ENCODE measurements around the gene PRKD1. TPM values are rescaled to one million over a fixed set of nuclear protein-coding genes. Genes with fewer than 3 reads are reported as not detected.

The PRKD1 gene
- total RNA-seq, 1 experiment from 2014 or later, result 2.7 TPM

DNA sequence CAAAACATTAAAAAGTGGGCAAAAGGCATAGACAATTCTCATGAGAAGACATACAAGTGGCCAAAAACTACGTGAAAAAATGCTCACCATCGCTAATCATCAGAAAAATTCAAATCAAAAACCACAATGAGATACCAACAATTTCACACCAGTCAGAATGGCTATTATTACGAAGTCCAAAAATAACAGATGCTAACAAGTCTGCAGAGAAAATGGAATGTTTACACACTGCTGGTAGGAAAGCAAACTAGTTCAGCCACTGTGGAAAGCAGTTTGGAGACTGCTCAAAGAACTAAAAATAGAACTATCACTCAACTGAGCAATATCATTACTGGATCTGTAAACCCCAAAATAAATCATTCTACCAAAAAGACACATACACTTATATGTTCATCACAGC is 76.2 kb downstream of the PRKD1 start:
- H3K56ac ChIP-seq (ENCODE audit: insufficient read length, low read depth, low read length), result no peak overlapping the region
- H2AK5ac ChIP-seq (ENCODE audit: insufficient read length, low read length), result no peak overlapping the region
- TF ChIP-seq, protein P1, sequence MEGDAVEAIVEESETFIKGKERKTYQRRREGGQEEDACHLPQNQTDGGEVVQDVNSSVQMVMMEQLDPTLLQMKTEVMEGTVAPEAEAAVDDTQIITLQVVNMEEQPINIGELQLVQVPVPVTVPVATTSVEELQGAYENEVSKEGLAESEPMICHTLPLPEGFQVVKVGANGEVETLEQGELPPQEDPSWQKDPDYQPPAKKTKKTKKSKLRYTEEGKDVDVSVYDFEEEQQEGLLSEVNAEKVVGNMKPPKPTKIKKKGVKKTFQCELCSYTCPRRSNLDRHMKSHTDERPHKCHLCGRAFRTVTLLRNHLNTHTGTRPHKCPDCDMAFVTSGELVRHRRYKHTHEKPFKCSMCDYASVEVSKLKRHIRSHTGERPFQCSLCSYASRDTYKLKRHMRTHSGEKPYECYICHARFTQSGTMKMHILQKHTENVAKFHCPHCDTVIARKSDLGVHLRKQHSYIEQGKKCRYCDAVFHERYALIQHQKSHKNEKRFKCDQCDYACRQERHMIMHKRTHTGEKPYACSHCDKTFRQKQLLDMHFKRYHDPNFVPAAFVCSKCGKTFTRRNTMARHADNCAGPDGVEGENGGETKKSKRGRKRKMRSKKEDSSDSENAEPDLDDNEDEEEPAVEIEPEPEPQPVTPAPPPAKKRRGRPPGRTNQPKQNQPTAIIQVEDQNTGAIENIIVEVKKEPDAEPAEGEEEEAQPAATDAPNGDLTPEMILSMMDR (conservative IDR thresholded peaks at IDR 0.05), result no peak
- H2BK120ac ChIP-seq (ENCODE audit: low read depth, low read length, poor library complexity, severe bottlenecking), result no peak overlapping the region
- no peak overlapping the region for H2BK15ac ChIP-seq (ENCODE audit: low read depth, low read length)
- H2BK12ac ChIP-seq (ENCODE audit: insufficient read length, low read depth, low read length), result no peak overlapping the region
- no peaks in the 10 kb centered on the region for H3K79me1 ChIP-seq (ENCODE audit: insufficient read depth, low read depth, low read length, poor library complexity, severe bottlenecking)
- Mint-ChIP-seq H3K36me3 (ENCODE audit: insufficient read depth in 1 of 3, low read depth in 3 of 3) (peaks cover 26 to 42% (median 28%) of the 10 kb centered on the region in 3 experiments), H3K9me3 (peaks cover 35 to 41% of the 10 kb centered on the region in 2 experiments), H3K4me1 (no peaks in the 10 kb centered on the region), H3K27me3 (ENCODE audit: low read depth) (no peaks in the 10 kb centered on the region), H3K27ac (no peak overlapping the region), H3K4me3 (no peak overlapping the region)
- no peak overlapping the region for H2AFZ ChIP-seq (ENCODE audit: low read length)
- H3K14ac ChIP-seq (ENCODE audit: insufficient read depth, low read length), result no peak overlapping the region
- no peaks in the 10 kb centered on the region for H3K9me3 ChIP-seq (ENCODE audit: control insufficient read depth, low read depth, low read length)
- H4K5ac ChIP-seq (ENCODE audit: insufficient read length, low read depth, low read length), result no peak overlapping the region
- H3K18ac ChIP-seq (ENCODE audit: insufficient read length, low read depth, low read length), result no peak overlapping the region
- no peaks in the 10 kb centered on the region for H3K23me2 ChIP-seq (ENCODE audit: insufficient read length, low read depth, low read length, poor library complexity, severe bottlenecking)
- H2BK20ac ChIP-seq (ENCODE audit: low read depth, low read length, poor library complexity, severe bottlenecking), result no peak overlapping the region
- H2BK5ac ChIP-seq (ENCODE audit: insufficient read length, low read length), result no peak overlapping the region
- H3K79me2 ChIP-seq (ENCODE audit: insufficient read depth, low read length), result no peaks in the 10 kb centered on the region
- H3K4ac ChIP-seq (ENCODE audit: low read depth, low read length), result no peak overlapping the region
- H3K4me1 ChIP-seq (ENCODE audit: insufficient read depth, low read length), result no peaks in the 10 kb centered on the region
- H3K9ac ChIP-seq (ENCODE audit: extremely low read depth, insufficient read length, low read length), result no peak overlapping the region
- no peak for DNase-seq
- WGBS (ENCODE audit: extremely low coverage, insufficient read length, low lambda C conversion rate), result no CpG with 5 or more reads among the region's 3 CpGs
- H3K4me2 ChIP-seq (ENCODE audit: insufficient read depth, insufficient read length, low read length), result no peak overlapping the region
- H3K23ac ChIP-seq (ENCODE audit: insufficient read length, low read depth, low read length), result no peak overlapping the region
- H3K27ac ChIP-seq (ENCODE audit: insufficient read length, low read depth, low read length), result no peak overlapping the region
- H3T11ph ChIP-seq (ENCODE audit: low read length), result no peak overlapping the region
- no peaks in the 10 kb centered on the region for H4K20me1 ChIP-seq (ENCODE audit: control insufficient read depth, insufficient read depth, insufficient read length)
- no peaks in the 10 kb centered on the region for H3K27me3 ChIP-seq (ENCODE audit: insufficient read depth, low read length)
- H4K91ac ChIP-seq (ENCODE audit: insufficient read length, low read depth, low read length), result no peak overlapping the region
- H4K8ac ChIP-seq (replicated peaks; ENCODE audit: insufficient read length, low read depth, low read length), result no peak overlapping the region
